OCI-LY1 (cell line): ENCODE data around the gene A1CF.

ENCODE experiments used
- EZH2 ChIP-seq: fragments of 200-600 bp; sonication (generic), shearing (Covaris generic); IDR thresholded peaks from 2 replicates; pipeline ENCODE4 v1.8.0; 2017; ENCODE audit warnings: borderline replicate concordance, mixed run types, mild to moderate bottlenecking, antibody characterized with exemption, low read length, moderate library complexity, mixed read lengths
- TF ChIP-seq, protein P1 (sequence below): fragments of 200-600 bp; sonication (generic), shearing (Covaris generic); IDR thresholded peaks from 2 replicates; pipeline ENCODE4 v1.5.1; 2017; ENCODE audit warnings: mild to moderate bottlenecking, antibody characterized with exemption, low read length, moderate library complexity, mixed read lengths

DNA sequence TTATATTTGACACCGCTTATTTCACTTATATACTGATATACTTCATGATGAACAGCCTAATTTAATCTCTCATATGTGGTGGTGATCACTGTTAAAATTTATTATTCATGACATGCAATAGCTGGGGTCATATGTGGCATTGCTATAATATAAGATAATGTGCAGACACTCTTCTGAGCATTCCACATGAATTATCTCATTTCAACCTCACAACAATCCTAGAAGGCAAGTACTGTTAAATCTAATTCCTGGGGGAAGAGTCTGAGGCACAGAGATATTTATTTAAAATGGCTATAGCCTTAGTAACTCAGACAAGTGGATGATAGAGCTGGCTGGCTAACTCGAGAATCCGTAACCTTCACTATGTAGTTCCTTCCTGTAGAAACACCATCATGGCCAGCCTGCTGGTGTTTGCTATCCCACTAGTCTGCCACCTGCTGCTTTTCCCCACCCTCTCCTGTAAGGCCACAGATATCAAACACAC, 46.6 kb upstream of the A1CF start:
- TF ChIP-seq, protein P1, sequence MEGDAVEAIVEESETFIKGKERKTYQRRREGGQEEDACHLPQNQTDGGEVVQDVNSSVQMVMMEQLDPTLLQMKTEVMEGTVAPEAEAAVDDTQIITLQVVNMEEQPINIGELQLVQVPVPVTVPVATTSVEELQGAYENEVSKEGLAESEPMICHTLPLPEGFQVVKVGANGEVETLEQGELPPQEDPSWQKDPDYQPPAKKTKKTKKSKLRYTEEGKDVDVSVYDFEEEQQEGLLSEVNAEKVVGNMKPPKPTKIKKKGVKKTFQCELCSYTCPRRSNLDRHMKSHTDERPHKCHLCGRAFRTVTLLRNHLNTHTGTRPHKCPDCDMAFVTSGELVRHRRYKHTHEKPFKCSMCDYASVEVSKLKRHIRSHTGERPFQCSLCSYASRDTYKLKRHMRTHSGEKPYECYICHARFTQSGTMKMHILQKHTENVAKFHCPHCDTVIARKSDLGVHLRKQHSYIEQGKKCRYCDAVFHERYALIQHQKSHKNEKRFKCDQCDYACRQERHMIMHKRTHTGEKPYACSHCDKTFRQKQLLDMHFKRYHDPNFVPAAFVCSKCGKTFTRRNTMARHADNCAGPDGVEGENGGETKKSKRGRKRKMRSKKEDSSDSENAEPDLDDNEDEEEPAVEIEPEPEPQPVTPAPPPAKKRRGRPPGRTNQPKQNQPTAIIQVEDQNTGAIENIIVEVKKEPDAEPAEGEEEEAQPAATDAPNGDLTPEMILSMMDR: no peak
- TF ChIP-seq EZH2: no peak
